Stimulated activated effector memory CD8-positive, alpha-beta T cell treated with anti-CD3 and anti-CD28 coated beads, Interleukin-12 subunit alpha, Interleukin-12 subunit beta, amount 100 ng/mL, for 72 hours (primary cell): ENCODE measurements around the gene ARHGEF1.

Source experiments
- ATAC-seq: fragments of 150-1000 bp; cut with Tn5 transposase; 2 replicates; pipeline ENCODE4 v1.10.0; 2021
- DNase-seq, 2 donors: peaks; one replicate each; pipeline ENCODE4 v3.0.0; 2021 to 2022; ENCODE audit warnings: low spot score in 2 of 2
- H3K27ac Mint-ChIP-seq: one replicate; pipeline ENCODE4 v1.8.0; 2022; ENCODE audit warnings: mild to moderate bottlenecking, mixed read lengths
- H3K36me3 Mint-ChIP-seq: one replicate; pipeline ENCODE4 v1.8.0; 2022; ENCODE audit warnings: mild to moderate bottlenecking, mixed read lengths
- H3K4me1 Mint-ChIP-seq: one replicate; pipeline ENCODE4 v1.8.0; 2022; ENCODE audit warnings: mixed read lengths
- H3K4me3 Mint-ChIP-seq: one replicate; pipeline ENCODE4 v1.8.0; 2022; ENCODE audit warnings: mild to moderate bottlenecking, mixed read lengths
- H3K9me3 Mint-ChIP-seq: one replicate; pipeline ENCODE4 v1.8.0; 2022; ENCODE audit warnings: mixed read lengths

ARHGEF1 gene

GRCh38 chr19:41904118-41904870 is 21.3 kb downstream of the ARHGEF1 start:
- peaks cover 28% of the 10 kb centered on the region for H3K4me1 Mint-ChIP-seq
- ATAC-seq: no peak
- H3K27ac Mint-ChIP-seq: peak overlapping the region; percentile 60
- DNase-seq: no peak
- H3K4me3 Mint-ChIP-seq: no peak overlapping the region
- peaks cover 96% of the 10 kb centered on the region for H3K36me3 Mint-ChIP-seq
- H3K9me3 Mint-ChIP-seq: no peaks in the 10 kb centered on the region

GRCh38 chr19:41905273-41906002 is 22.5 kb downstream of the ARHGEF1 start:
- no peaks in the 10 kb centered on the region for H3K9me3 Mint-ChIP-seq
- H3K36me3 Mint-ChIP-seq: peaks cover 94% of the 10 kb centered on the region

GRCh38 chr19:41906271-41906670 is 23.3 kb downstream of the ARHGEF1 start:
- ATAC-seq (no peak), DNase-seq (no peak)
- Mint-ChIP-seq H3K27ac (peak overlapping the region; percentile 77), H3K36me3 (peaks cover 94% of the 10 kb centered on the region), H3K9me3 (no peaks in the 10 kb centered on the region), H3K4me1 (peaks cover 40% of the 10 kb centered on the region), H3K4me3 (no peak overlapping the region)

More at GRCh38 chr19:41905273-41906002, 22.5 kb downstream of the ARHGEF1 start:
- no peak overlapping the region for H3K4me3 Mint-ChIP-seq
- peak overlapping the region; percentile 77 for H3K27ac Mint-ChIP-seq
- H3K4me1 Mint-ChIP-seq: peaks cover 32% of the 10 kb centered on the region
- ATAC-seq (no peak), DNase-seq (no peak)

GRCh38 chr19:41906916-41907680 is 24.1 kb downstream of the ARHGEF1 start:
- no peaks in the 10 kb centered on the region for H3K9me3 Mint-ChIP-seq
- peaks cover 92% of the 10 kb centered on the region for H3K36me3 Mint-ChIP-seq
- ATAC-seq (no peak), DNase-seq (no peak)
- peaks cover 48% of the 10 kb centered on the region for H3K4me1 Mint-ChIP-seq
- H3K27ac Mint-ChIP-seq: peak overlapping the region; percentile 77
- H3K4me3 Mint-ChIP-seq: no peak overlapping the region

GRCh38 chr19:41907994-41908615 is 25.1 kb downstream of the ARHGEF1 start:
- DNase-seq (no peak), ATAC-seq (no peak)
- no peaks in the 10 kb centered on the region for H3K9me3 Mint-ChIP-seq
- no peak overlapping the region for H3K27ac Mint-ChIP-seq
- H3K4me3 Mint-ChIP-seq: no peak overlapping the region
- peaks cover 53% of the 10 kb centered on the region for H3K4me1 Mint-ChIP-seq
- peaks cover 89% of the 10 kb centered on the region for H3K36me3 Mint-ChIP-seq

- no peaks in the 10 kb centered on the region for H3K9me3 Mint-ChIP-seq
- DNase-seq: no peak
- no peak for ATAC-seq
- H3K4me1 Mint-ChIP-seq: peaks cover 60% of the 10 kb centered on the region
- peaks cover 87% of the 10 kb centered on the region for H3K36me3 Mint-ChIP-seq
- no peak overlapping the region for H3K4me3 Mint-ChIP-seq
- H3K27ac Mint-ChIP-seq: peak overlapping the region; percentile 29
These were observed 25.9 kb downstream of the ARHGEF1 start for GRCh38 chr19:41908724-41909464.

DNA sequence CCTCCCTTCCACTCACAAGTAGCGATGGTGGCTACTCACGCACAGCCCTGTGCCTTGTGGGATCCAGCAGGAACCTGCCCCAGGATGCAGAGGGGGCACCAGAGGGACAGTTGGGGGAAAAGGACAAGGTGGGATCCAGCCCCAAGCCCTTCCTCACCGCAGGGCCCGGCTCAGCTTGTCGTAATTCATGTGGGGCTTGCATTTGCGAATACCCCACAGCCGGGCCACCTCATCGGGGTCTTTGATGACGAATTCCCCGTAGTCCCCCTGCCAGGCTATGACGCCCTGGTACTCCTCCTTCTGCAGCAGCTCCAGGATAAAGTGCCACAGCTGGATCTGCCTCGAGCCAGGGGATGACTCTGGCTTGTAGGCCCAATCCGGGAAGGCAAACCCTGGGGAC is 26.7 kb downstream of the ARHGEF1 start:
- no peak for ATAC-seq
- no peaks in the 10 kb centered on the region for H3K9me3 Mint-ChIP-seq
- H3K36me3 Mint-ChIP-seq: peaks cover 78% of the 10 kb centered on the region
- peak overlapping the region; percentile 82 for H3K27ac Mint-ChIP-seq
- no peak overlapping the region for H3K4me3 Mint-ChIP-seq
- DNase-seq: no peak
- H3K4me1 Mint-ChIP-seq: peaks cover 59% of the 10 kb centered on the region

DNA sequence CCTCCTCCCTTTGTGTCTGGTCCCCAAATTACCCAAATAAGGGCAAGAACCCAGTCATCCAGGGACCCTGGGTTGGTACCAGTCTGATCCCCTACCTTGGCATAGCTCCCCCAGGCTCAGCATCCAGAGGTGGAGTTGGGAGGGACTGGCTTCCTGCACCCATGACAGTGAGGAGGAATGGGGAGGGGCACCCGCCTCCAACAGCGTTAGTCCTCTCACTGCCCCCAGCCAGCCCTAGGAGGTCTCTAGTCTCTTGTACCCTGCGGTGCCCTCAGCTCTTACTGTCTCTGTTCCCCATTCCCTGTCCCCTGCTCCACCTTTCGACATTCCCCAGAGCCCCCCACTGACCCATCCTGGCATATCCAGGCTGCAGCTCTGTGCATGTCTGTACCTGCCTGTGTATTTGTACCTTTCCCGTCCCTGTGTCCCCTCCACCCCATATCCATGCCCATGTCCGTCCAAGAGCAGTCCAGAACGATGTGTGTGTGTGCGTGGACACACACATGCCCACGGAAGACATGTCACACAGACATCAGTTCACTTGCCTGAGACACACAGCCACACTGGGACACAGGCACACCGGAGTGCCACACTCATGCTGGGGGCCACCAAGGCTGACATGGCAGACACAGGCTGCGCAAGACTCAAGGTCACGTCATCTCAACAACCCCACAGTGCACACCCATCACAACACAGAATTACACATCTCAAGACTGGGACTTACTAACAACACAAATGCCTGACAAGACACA is 27.4 kb downstream of the ARHGEF1 start:
- no peak overlapping the region for H3K4me3 Mint-ChIP-seq
- peaks cover 53% of the 10 kb centered on the region for H3K4me1 Mint-ChIP-seq
- DNase-seq (no peak), ATAC-seq (peak; percentile 6)
- H3K36me3 Mint-ChIP-seq: peaks cover 71% of the 10 kb centered on the region
- peak overlapping the region; percentile 82 for H3K27ac Mint-ChIP-seq
- H3K9me3 Mint-ChIP-seq: no peaks in the 10 kb centered on the region

- Mint-ChIP-seq H3K27ac (peak overlapping the region; percentile 82), H3K9me3 (no peaks in the 10 kb centered on the region), H3K4me3 (no peak overlapping the region), H3K36me3 (peaks cover 63% of the 10 kb centered on the region), H3K4me1 (peaks cover 48% of the 10 kb centered on the region)
- DNase-seq: no peak
- peak; percentile 33 for ATAC-seq
These were observed 28.3 kb downstream of the ARHGEF1 start for GRCh38 chr19:41910992-41911888.

- Mint-ChIP-seq H3K36me3 (peaks cover 54% of the 10 kb centered on the region), H3K4me3 (no peak overlapping the region), H3K9me3 (no peaks in the 10 kb centered on the region), H3K27ac (peak overlapping the region; percentile 82), H3K4me1 (peaks cover 39% of the 10 kb centered on the region)
- ATAC-seq (no peak), DNase-seq (no peak)
These were observed 29.1 kb downstream of the ARHGEF1 start for GRCh38 chr19:41911889-41912731.

- peak; percentile 29 for ATAC-seq
- DNase-seq: no peak
- peaks cover 49% of the 10 kb centered on the region for H3K36me3 Mint-ChIP-seq
- no peaks in the 10 kb centered on the region for H3K9me3 Mint-ChIP-seq
- no peak overlapping the region for H3K4me3 Mint-ChIP-seq
- peaks cover 39% of the 10 kb centered on the region for H3K4me1 Mint-ChIP-seq
- peak overlapping the region; percentile 82 for H3K27ac Mint-ChIP-seq
These were observed 30.0 kb downstream of the ARHGEF1 start for GRCh38 chr19:41912899-41913537.
